ENCODE measurements around the gene RTKN. TPM values are rescaled to one million over a fixed set of nuclear protein-coding genes. Genes with fewer than 3 reads are reported as not detected.

The RTKN gene
- total RNA-seq, 1 donor from 2014 or later = 20.4 TPM

DNA sequence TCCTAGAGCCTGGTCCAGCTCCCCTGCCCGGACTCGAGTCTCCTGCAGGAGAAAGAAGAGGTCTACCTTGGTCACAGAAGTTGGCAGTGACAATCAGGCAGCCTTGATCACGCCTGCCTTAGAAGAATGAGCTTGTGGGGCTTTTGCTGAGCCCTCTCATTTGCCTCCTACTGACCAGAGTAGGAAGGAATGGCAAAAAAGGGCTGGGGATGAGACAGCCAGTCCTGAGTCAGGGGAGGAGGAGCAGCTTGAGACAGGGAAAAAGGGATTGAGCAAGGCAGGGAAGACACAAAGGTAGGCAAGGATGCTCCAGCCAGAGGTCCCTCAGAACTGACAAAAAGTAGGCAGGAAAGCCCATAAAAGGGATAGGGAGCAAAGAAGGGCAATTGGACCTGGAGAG is 14.2 kb downstream of the RTKN start:
- Mint-ChIP-seq H3K9me3 (ENCODE audit: low read depth) (no peaks in the 10 kb centered on the region), H3K27ac (ENCODE audit: unreplicated experiment) (no peak overlapping the region), H3K36me3 (ENCODE audit: low read depth) (peaks cover 36% of the 10 kb centered on the region), H3K27me3 (ENCODE audit: low read depth) (no peaks in the 10 kb centered on the region), H3K4me3 (ENCODE audit: unreplicated experiment) (no peak overlapping the region), H3K4me1 (ENCODE audit: low read depth) (no peaks in the 10 kb centered on the region)
- TF ChIP-seq, protein P1, sequence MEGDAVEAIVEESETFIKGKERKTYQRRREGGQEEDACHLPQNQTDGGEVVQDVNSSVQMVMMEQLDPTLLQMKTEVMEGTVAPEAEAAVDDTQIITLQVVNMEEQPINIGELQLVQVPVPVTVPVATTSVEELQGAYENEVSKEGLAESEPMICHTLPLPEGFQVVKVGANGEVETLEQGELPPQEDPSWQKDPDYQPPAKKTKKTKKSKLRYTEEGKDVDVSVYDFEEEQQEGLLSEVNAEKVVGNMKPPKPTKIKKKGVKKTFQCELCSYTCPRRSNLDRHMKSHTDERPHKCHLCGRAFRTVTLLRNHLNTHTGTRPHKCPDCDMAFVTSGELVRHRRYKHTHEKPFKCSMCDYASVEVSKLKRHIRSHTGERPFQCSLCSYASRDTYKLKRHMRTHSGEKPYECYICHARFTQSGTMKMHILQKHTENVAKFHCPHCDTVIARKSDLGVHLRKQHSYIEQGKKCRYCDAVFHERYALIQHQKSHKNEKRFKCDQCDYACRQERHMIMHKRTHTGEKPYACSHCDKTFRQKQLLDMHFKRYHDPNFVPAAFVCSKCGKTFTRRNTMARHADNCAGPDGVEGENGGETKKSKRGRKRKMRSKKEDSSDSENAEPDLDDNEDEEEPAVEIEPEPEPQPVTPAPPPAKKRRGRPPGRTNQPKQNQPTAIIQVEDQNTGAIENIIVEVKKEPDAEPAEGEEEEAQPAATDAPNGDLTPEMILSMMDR (IDR thresholded peaks at IDR 0.05) = no peak
- no peak for DNase-seq (ENCODE audit: low spot score)

DNA sequence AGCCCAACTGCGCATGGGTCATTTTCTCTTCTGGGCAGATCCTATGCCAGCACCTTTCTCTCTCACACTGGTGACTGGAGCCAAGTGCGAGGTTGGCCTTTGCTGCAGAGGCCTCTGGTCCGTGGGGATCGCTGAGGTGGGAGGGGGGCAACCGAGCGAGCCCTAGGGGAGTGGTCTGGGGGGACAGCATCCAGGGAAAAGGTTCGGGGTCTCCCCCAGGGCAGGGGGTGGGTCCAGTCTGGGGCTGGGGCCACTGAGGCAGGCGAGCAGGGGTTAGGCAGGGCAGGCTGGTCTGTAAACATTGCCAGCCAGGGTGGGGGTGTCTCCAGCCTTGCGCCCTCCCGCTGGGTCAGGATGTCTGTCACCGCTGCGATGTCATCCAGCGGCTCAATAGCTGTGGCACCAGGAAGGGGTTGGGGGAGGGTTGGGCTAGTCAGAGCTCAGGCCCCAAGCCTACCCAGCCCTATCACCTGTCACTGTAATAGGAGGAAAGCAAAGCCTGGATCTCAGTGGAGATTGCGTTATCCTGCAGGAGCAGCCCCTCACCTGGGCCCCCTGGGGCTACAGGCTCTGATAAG is 15.5 kb downstream of the RTKN start:
- Mint-ChIP-seq H3K4me3 (ENCODE audit: unreplicated experiment) (no peak overlapping the region), H3K9me3 (ENCODE audit: low read depth) (no peaks in the 10 kb centered on the region), H3K36me3 (ENCODE audit: low read depth) (peaks cover 32% of the 10 kb centered on the region), H3K4me1 (ENCODE audit: low read depth) (peaks cover 8% of the 10 kb centered on the region), H3K27me3 (ENCODE audit: low read depth) (no peaks in the 10 kb centered on the region), H3K27ac (ENCODE audit: unreplicated experiment) (no peak overlapping the region)
- TF ChIP-seq, protein P1 (IDR thresholded peaks at IDR 0.05) = no peak
- no peak for DNase-seq (ENCODE audit: low spot score)

- Mint-ChIP-seq H3K27me3 (ENCODE audit: low read depth) (no peaks in the 10 kb centered on the region), H3K4me3 (ENCODE audit: unreplicated experiment) (no peak overlapping the region), H3K27ac (ENCODE audit: unreplicated experiment) (no peak overlapping the region), H3K4me1 (ENCODE audit: low read depth) (peaks cover 12% of the 10 kb centered on the region), H3K9me3 (ENCODE audit: low read depth) (no peaks in the 10 kb centered on the region), H3K36me3 (ENCODE audit: low read depth) (peaks cover 30% of the 10 kb centered on the region)
- no peak for DNase-seq (ENCODE audit: low spot score)
- TF ChIP-seq, protein P1 (IDR thresholded peaks at IDR 0.05) = no peak
These were observed 16.2 kb downstream of the RTKN start for GRCh38 chr2:74425523-74425922.

- peaks cover 12% of the 10 kb centered on the region for H3K4me1 Mint-ChIP-seq (ENCODE audit: low read depth)
- no peaks in the 10 kb centered on the region for H3K9me3 Mint-ChIP-seq (ENCODE audit: low read depth)
- no peak overlapping the region for H3K27ac Mint-ChIP-seq (ENCODE audit: unreplicated experiment)
- TF ChIP-seq, protein P1 (IDR thresholded peaks at IDR 0.05) = no peak
- H3K4me3 Mint-ChIP-seq (ENCODE audit: unreplicated experiment) = no peak overlapping the region
- DNase-seq (ENCODE audit: low spot score) = no peak
- peaks cover 27% of the 10 kb centered on the region for H3K36me3 Mint-ChIP-seq (ENCODE audit: low read depth)
- no peaks in the 10 kb centered on the region for H3K27me3 Mint-ChIP-seq (ENCODE audit: low read depth)
These were observed 16.7 kb downstream of the RTKN start for GRCh38 chr2:74424995-74425406.

DNA sequence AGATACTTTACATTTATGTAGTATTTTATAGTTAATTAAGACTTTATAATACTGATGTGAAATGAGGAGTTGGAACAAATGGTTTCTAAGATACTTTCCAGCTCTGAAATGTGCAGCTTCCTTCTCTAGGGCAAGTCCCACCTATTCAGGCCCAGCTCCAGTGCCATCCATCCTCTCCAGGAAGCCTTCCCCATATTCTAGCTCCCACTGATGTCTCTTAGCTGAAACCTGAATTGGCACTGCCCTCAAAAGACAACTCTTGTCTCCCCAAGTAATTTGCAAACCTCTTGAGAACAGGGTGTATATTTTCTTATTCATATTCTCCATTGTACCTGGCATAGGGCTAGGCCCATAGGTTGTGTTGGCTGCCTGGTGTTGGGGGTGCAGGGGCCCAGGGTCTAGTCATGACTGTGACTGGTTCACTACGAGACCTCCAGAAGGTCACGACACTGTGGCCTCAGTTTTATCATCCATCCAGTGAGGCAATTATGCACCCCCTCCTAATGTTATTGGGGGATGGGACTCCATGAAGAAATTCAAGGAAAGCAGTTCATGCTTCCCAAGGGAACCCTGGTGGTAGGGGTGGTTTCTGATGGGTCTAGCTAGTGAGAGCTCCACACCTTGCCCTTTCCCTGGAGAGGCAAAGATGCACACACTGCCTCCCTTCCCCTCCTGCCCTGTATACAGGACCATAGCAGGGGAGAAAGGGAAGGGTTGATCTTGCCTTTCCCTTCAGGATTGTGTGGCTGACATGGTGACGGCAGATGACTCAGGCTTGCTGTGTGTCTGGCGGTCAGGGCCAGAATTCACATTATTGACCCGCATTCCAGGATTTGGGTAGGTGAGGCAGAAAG is 17.4 kb downstream of the RTKN start:
- Mint-ChIP-seq H3K4me1 (ENCODE audit: low read depth) (peaks cover 12% of the 10 kb centered on the region), H3K9me3 (ENCODE audit: low read depth) (no peaks in the 10 kb centered on the region), H3K4me3 (ENCODE audit: unreplicated experiment) (no peak overlapping the region), H3K36me3 (ENCODE audit: low read depth) (peaks cover 24% of the 10 kb centered on the region), H3K27ac (ENCODE audit: unreplicated experiment) (no peak overlapping the region), H3K27me3 (ENCODE audit: low read depth) (no peaks in the 10 kb centered on the region)
- TF ChIP-seq, protein P1 (IDR thresholded peaks at IDR 0.05) = no peak
- no peak for DNase-seq (ENCODE audit: low spot score)
